DOHH2 (cell line): ENCODE results near the gene TRIM59.

ENCODE experiments used
- H3F3A ChIP-seq: fragments of 200-600 bp; sonication (generic), shearing (Covaris generic); 2 replicates; pipeline ENCODE4 v1.6.0; 2016; ENCODE audit warnings: antibody characterized with exemption, mild to moderate bottlenecking; ENCODE audit not compliant: control insufficient read depth, insufficient read depth
- H3K27ac ChIP-seq: fragments of 200-600 bp; sonication (generic); 2 replicates; pipeline ENCODE4 v1.5.1; 2014; ENCODE audit warnings: low read depth, mild to moderate bottlenecking, low read length, moderate library complexity
- H3K27me3 ChIP-seq: fragments of 200-600 bp; sonication (generic); 2 replicates; pipeline ENCODE4 v1.6.1; 2014; ENCODE audit warnings: mild to moderate bottlenecking, low read length, mixed read lengths; ENCODE audit not compliant: control insufficient read depth
- H3K36me3 ChIP-seq: fragments of 200-600 bp; sonication (generic); 2 replicates; pipeline ENCODE4 v1.6.1; 2014; ENCODE audit warnings: mild to moderate bottlenecking, low read length, moderate library complexity, mixed read lengths; ENCODE audit not compliant: control insufficient read depth
- H3K4me1 ChIP-seq: fragments of 200-600 bp; sonication (generic); 2 replicates; pipeline ENCODE4 v1.6.1; 2014; ENCODE audit warnings: mild to moderate bottlenecking, low read length, mixed read lengths; ENCODE audit not compliant: control insufficient read depth
- H3K4me2 ChIP-seq: fragments of 200-600 bp; sonication (generic); 2 replicates; pipeline ENCODE4 v1.6.0; 2014; ENCODE audit warnings: mild to moderate bottlenecking, low read length, moderate library complexity
- H3K4me3 ChIP-seq: fragments of 200-600 bp; sonication (generic); 2 replicates; pipeline ENCODE4 v1.5.1; 2014; ENCODE audit warnings: mild to moderate bottlenecking, low read length, mixed read lengths
- H3K79me2 ChIP-seq: fragments of 200-600 bp; sonication (generic); 2 replicates; pipeline ENCODE4 v1.6.1; 2014; ENCODE audit warnings: mild to moderate bottlenecking, low read length, mixed read lengths; ENCODE audit not compliant: control insufficient read depth
- H3K9me2 ChIP-seq: fragments of 200-600 bp; sonication (generic); replicated peaks from 2 replicates; pipeline ENCODE4 v1.6.1; 2014; ENCODE audit warnings: mild to moderate bottlenecking, low read length, mixed read lengths; ENCODE audit not compliant: control insufficient read depth
- H3K9me3 ChIP-seq: fragments of 200-600 bp; sonication (generic); 2 replicates; pipeline ENCODE4 v1.6.1; 2014; ENCODE audit warnings: antibody characterized with exemption, low read length, mixed read lengths; ENCODE audit not compliant: control insufficient read depth, insufficient read depth
- H4K20me1 ChIP-seq: fragments of 200-600 bp; sonication (generic); 2 replicates; pipeline ENCODE4 v1.6.0; 2014; ENCODE audit warnings: low read depth, mild to moderate bottlenecking, antibody characterized with exemption, low read length, moderate library complexity; ENCODE audit not compliant: control insufficient read depth, insufficient read depth
- EZH2phosphoT487 ChIP-seq: fragments of 200-600 bp; sonication (generic); IDR thresholded peaks from 2 replicates; pipeline ENCODE4 v1.6.1; 2017; ENCODE audit warnings: borderline replicate concordance, mild to moderate bottlenecking, antibody characterized with exemption, low read length, moderate library complexity, mixed read lengths
- TF ChIP-seq, protein P1 (sequence below): fragments of 200-600 bp; sonication (generic); IDR thresholded peaks from one replicate; pipeline ENCODE4 v1.5.1; 2014; ENCODE audit warnings: antibody characterized with exemption, mild to moderate bottlenecking, low read depth, low read length; ENCODE audit not compliant: poor library complexity, severe bottlenecking

TRIM59 gene

DNA sequence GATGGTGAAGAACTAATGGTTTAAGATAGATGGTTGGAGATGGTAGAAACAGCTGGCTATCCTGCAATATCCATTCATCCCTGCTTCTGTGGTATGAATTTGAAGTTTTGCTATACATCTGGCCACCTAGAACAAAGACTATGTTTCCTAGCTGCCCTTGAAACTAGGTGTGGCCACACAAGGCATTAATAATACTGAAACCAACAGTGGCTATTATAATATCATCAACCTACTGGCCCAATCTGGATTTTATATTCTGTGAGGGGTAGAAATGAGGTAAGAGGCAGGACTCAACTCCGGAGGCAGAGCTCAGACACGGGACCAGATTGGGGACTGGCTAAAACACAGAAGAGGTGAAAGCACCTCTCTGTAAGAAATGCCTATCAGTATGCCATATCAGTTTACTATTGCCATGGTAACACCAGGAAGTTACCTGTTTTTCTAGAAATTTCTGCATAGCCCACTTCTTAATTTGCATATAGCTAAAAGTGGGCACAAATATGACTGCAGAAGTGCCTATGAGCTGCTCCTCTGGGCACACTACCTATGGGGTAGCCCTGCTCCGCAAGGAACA, 58.9 kb downstream of the TRIM59 start:
- Histone ChIP-seq H3K4me3 (no peak overlapping the region), H3K36me3 (peaks cover 15% of the 10 kb centered on the region), H4K20me1 (no peaks in the 10 kb centered on the region), H3K27me3 (no peaks in the 10 kb centered on the region), H3K27ac (no peak overlapping the region), H3K4me1 (peaks cover 18% of the 10 kb centered on the region), H3K79me2 (peaks cover 79% of the 10 kb centered on the region), H3K4me2 (no peak overlapping the region), H3K9me2 (no peaks in the 10 kb centered on the region), H3K9me3 (no peaks in the 10 kb centered on the region), H3F3A (no peaks in the 10 kb centered on the region)
- TF ChIP-seq, protein P1, sequence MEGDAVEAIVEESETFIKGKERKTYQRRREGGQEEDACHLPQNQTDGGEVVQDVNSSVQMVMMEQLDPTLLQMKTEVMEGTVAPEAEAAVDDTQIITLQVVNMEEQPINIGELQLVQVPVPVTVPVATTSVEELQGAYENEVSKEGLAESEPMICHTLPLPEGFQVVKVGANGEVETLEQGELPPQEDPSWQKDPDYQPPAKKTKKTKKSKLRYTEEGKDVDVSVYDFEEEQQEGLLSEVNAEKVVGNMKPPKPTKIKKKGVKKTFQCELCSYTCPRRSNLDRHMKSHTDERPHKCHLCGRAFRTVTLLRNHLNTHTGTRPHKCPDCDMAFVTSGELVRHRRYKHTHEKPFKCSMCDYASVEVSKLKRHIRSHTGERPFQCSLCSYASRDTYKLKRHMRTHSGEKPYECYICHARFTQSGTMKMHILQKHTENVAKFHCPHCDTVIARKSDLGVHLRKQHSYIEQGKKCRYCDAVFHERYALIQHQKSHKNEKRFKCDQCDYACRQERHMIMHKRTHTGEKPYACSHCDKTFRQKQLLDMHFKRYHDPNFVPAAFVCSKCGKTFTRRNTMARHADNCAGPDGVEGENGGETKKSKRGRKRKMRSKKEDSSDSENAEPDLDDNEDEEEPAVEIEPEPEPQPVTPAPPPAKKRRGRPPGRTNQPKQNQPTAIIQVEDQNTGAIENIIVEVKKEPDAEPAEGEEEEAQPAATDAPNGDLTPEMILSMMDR, result no peak
- no peak for TF ChIP-seq EZH2phosphoT487
